GM12878 (cell line): ENCODE results near the gene PGGT1B. TPM values are rescaled to one million over a fixed set of nuclear protein-coding genes. Genes with fewer than 3 reads are reported as not detected.

Experiments used
- CBX3 ChIP-seq: fragments of 200-600 bp; sonication (generic); IDR thresholded peaks from 2 replicates; pipeline ENCODE4 v1.6.1; 2016; ENCODE audit warnings: low read depth, borderline replicate concordance
- CHD2 ChIP-seq: IDR thresholded peaks from 2 replicates; pipeline ENCODE4 v1.6.1; 2011; ENCODE audit warnings: low read depth, low read length, improper control_type of control experiment, borderline replicate concordance
- ETV6 ChIP-seq, 2 experiments: fragments of 450-650 bp in 1 of 2; IDR thresholded peaks in 1 of 2; conservative IDR thresholded peaks in 1 of 2; 2 replicates each; pipeline ENCODE4 v1.6.1; 2014; ENCODE audit warnings: antibody characterized with exemption in 1 of 2, borderline replicate concordance in 1 of 2, low read depth in 1 of 2, mild to moderate bottlenecking in 1 of 2, moderate library complexity in 1 of 2
- FOXM1 ChIP-seq: IDR thresholded peaks from 2 replicates; pipeline ENCODE4 v1.6.1; 2012; ENCODE audit warnings: low read depth, mild to moderate bottlenecking, inconsistent platforms, low read length, moderate library complexity
- HCFC1 ChIP-seq: fragments of 150-350 bp; IDR thresholded peaks from 2 replicates; pipeline ENCODE4 v1.6.1; 2014; ENCODE audit warnings: low read length
- LARP7 ChIP-seq: fragments of 450-650 bp; IDR thresholded peaks from 2 replicates; pipeline ENCODE4 v1.6.1; 2017; ENCODE audit warnings: mild to moderate bottlenecking
- MEF2A ChIP-seq: IDR thresholded peaks from 2 replicates; pipeline ENCODE4 v1.6.1; 2011; ENCODE audit warnings: low read depth, mild to moderate bottlenecking, low read length, moderate library complexity; ENCODE audit not compliant: insufficient read depth
- NR2C1 ChIP-seq: fragments of 450-650 bp; IDR thresholded peaks from 2 replicates; pipeline ENCODE4 v1.6.1; 2017; ENCODE audit warnings: antibody characterized with exemption, mild to moderate bottlenecking, moderate library complexity
- RELA ChIP-seq: fragments of 450-650 bp; IDR thresholded peaks from 2 replicates; pipeline ENCODE4 v1.8.0; 2014; ENCODE audit warnings: borderline replicate concordance; ENCODE audit not compliant: partially characterized antibody
- SMARCA5 ChIP-seq: fragments of 450-650 bp; IDR thresholded peaks from 2 replicates; pipeline ENCODE4 v1.6.1; 2017; ENCODE audit warnings: mild to moderate bottlenecking
- STAT1 ChIP-seq: fragments of 450-650 bp; conservative IDR thresholded peaks from 2 replicates; pipeline ENCODE4 v1.6.1; 2014; ENCODE audit warnings: antibody characterized with exemption, mild to moderate bottlenecking
- SUPT20H ChIP-seq: IDR thresholded peaks from 2 replicates; pipeline ENCODE4 v1.6.1; 2011; ENCODE audit warnings: low read depth, mild to moderate bottlenecking, low read length, moderate library complexity, borderline replicate concordance; ENCODE audit not compliant: control insufficient read depth
- TBL1XR1 ChIP-seq: IDR thresholded peaks from 2 replicates; pipeline ENCODE4 v1.6.1; 2012; ENCODE audit warnings: low read depth, low read length, improper control_type of control experiment
- TCF3 ChIP-seq: IDR thresholded peaks from 2 replicates; pipeline ENCODE4 v1.6.1; 2012; ENCODE audit warnings: low read depth, mild to moderate bottlenecking, low read length, borderline replicate concordance; ENCODE audit not compliant: insufficient read depth
- TCF7 ChIP-seq: IDR thresholded peaks from 2 replicates; pipeline ENCODE4 v1.6.1; 2014; ENCODE audit warnings: antibody characterized with exemption, borderline replicate concordance
- WRNIP1 ChIP-seq: IDR thresholded peaks from 2 replicates; pipeline ENCODE4 v1.6.1; 2011; ENCODE audit warnings: low read depth, low read length, improper control_type of control experiment, borderline replicate concordance
- YY1 ChIP-seq: IDR thresholded peaks from 2 replicates; pipeline ENCODE4 v1.6.1; 2011; ENCODE audit warnings: low read depth, mild to moderate bottlenecking, low read length
- ZNF274 ChIP-seq: IDR thresholded peaks from one replicate; pipeline ENCODE4 v1.8.0; 2011; ENCODE audit not compliant: insufficient read length, insufficient read depth
- ZSCAN29 ChIP-seq: fragments of 450-650 bp; IDR thresholded peaks from 2 replicates; pipeline ENCODE4 v1.6.1; 2017; ENCODE audit warnings: mild to moderate bottlenecking, moderate library complexity
- polyA plus RNA-seq, 11 experiments: library from polyadenylated mRNA; depleted of rRNA in 4 of 11; unstranded in 6 of 11; stranded (reverse) in 5 of 11; fragments of >200 nt; fragmentation: Nextera tagmentation in 4 of 11; fragmentation: Illumina TruSeq in 1 of 11; extraction: Ambion mirVana in 4 of 11; extraction: Trizol in 1 of 11; gene quantifications; 1 replicate in 1 of 11; 2 replicates in 10 of 11; pipeline versions ENCODE4 v1.2.1 to v1.2.3, GENCODE V29; 2011 to 2016; ENCODE audit warnings: inconsistent platforms in 2 of 11, missing spikeins in 2 of 11, low read depth in 1 of 11
- total RNA-seq, 4 experiments: library from RNA; depleted of rRNA in 3 of 4; stranded (reverse); fragments of >200 nt in 3 of 4; fragmentation: Illumina TruSeq in 1 of 4; extraction: Trizol in 1 of 4; gene quantifications; 2 replicates each; pipeline versions ENCODE4 v1.2.1 to v1.2.3, GENCODE V29; 2013 to 2021
- TF ChIP-seq, protein P1 (sequence below): IDR thresholded peaks from 2 replicates; pipeline ENCODE4 v1.6.1; 2012; ENCODE audit warnings: low read depth, low read length, improper control_type of control experiment
- TF ChIP-seq, protein P2 (sequence below): IDR thresholded peaks from 2 replicates; pipeline ENCODE4 v1.6.1; 2011; ENCODE audit warnings: low read depth, low read length, improper control_type of control experiment, borderline replicate concordance
- TF ChIP-seq, protein P3 (sequence below): fragments of 150-350 bp; IDR thresholded peaks from 2 replicates; pipeline ENCODE4 v1.6.1; 2016; ENCODE audit warnings: low read depth, low read length
- TF ChIP-seq, protein P4 (sequence below): IDR thresholded peaks from 2 replicates; pipeline ENCODE4 v1.6.1; 2012; ENCODE audit warnings: low read depth, low read length, improper control_type of control experiment
- TF ChIP-seq, protein P5 (sequence below), 3 experiments: IDR thresholded peaks in 2 of 3; conservative IDR thresholded peaks in 1 of 3; 2 replicates each; pipeline ENCODE4 v1.5.1; 2011; ENCODE audit warnings: low read depth in 3 of 3, low read length in 3 of 3, mild to moderate bottlenecking in 3 of 3, control low read depth in 2 of 3, moderate library complexity in 2 of 3, inconsistent platforms in 1 of 3, mixed read lengths in 1 of 3; ENCODE audit not compliant: control insufficient read depth in 2 of 3, insufficient read depth in 1 of 3; ENCODE audit errors: extremely low read depth in 1 of 3

The PGGT1B gene
- total and polyA plus RNA-seq, 10 of the 15 experiments (the other 5 are each of a cell fraction or from before 2014, with no cell fraction given) = 5.0 to 38.4 (median 13.9) TPM

DNA sequence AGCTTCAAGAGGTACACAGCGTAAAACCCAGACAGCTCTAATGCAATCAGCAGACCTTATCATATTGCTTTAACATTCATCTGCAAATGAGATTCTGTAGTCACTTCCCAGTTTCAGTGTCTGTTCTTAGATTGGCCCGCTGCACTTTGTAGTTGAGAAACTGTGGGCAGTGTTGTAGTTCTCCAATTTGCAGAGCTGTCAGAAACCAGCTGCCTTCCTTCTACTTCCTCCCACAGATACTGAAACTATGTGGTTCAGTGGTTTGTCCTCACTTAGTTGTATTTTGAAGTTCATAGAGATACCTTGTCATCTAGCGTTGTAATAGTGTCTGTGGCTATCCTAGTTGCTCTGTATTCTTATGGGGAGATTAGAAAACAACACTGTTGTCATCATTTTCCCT is 53.4 kb downstream of the PGGT1B start (continued):
- TF ChIP-seq, protein P1, sequence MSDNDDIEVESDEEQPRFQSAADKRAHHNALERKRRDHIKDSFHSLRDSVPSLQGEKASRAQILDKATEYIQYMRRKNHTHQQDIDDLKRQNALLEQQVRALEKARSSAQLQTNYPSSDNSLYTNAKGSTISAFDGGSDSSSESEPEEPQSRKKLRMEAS = no peak
- TF ChIP-seq SUPT20H (no peak), WRNIP1 (no peak), CBX3 (no peak), SMARCA5 (no peak), FOXM1 (peak; percentile 85), RELA (no peak), ZSCAN29 (no peak), MEF2A (peak; percentile 49; the same call in 1 of the 2 replicates), HCFC1 (no peak), TCF3 (peak; percentile 99), ETV6 (conservative IDR thresholded peaks at IDR 0.05 in 1 of 2, IDR thresholded peaks at IDR 0.05 in 1 of 2; ENCODE audit: borderline replicate concordance in 1 of 2, low read depth in 1 of 2) (peak in 1 of 2 experiments; percentile 92; a peak in 2 of 4 replicates), NR2C1 (no peak), ZNF274 (no peak), CHD2 (no peak), LARP7 (no peak), TBL1XR1 (peak; percentile 87; the same call in 1 of the 2 replicates), STAT1 (no peak), YY1 (no peak), TCF7 (peak; percentile 86; the same call in 1 of the 2 replicates)
- TF ChIP-seq, protein P2, sequence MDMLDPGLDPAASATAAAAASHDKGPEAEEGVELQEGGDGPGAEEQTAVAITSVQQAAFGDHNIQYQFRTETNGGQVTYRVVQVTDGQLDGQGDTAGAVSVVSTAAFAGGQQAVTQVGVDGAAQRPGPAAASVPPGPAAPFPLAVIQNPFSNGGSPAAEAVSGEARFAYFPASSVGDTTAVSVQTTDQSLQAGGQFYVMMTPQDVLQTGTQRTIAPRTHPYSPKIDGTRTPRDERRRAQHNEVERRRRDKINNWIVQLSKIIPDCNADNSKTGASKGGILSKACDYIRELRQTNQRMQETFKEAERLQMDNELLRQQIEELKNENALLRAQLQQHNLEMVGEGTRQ = no peak
- TF ChIP-seq, protein P3, sequence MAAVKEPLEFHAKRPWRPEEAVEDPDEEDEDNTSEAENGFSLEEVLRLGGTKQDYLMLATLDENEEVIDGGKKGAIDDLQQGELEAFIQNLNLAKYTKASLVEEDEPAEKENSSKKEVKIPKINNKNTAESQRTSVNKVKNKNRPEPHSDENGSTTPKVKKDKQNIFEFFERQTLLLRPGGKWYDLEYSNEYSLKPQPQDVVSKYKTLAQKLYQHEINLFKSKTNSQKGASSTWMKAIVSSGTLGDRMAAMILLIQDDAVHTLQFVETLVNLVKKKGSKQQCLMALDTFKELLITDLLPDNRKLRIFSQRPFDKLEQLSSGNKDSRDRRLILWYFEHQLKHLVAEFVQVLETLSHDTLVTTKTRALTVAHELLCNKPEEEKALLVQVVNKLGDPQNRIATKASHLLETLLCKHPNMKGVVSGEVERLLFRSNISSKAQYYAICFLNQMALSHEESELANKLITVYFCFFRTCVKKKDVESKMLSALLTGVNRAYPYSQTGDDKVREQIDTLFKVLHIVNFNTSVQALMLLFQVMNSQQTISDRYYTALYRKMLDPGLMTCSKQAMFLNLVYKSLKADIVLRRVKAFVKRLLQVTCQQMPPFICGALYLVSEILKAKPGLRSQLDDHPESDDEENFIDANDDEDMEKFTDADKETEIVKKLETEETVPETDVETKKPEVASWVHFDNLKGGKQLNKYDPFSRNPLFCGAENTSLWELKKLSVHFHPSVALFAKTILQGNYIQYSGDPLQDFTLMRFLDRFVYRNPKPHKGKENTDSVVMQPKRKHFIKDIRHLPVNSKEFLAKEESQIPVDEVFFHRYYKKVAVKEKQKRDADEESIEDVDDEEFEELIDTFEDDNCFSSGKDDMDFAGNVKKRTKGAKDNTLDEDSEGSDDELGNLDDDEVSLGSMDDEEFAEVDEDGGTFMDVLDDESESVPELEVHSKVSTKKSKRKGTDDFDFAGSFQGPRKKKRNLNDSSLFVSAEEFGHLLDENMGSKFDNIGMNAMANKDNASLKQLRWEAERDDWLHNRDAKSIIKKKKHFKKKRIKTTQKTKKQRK = no peak
- TF ChIP-seq, protein P4, sequence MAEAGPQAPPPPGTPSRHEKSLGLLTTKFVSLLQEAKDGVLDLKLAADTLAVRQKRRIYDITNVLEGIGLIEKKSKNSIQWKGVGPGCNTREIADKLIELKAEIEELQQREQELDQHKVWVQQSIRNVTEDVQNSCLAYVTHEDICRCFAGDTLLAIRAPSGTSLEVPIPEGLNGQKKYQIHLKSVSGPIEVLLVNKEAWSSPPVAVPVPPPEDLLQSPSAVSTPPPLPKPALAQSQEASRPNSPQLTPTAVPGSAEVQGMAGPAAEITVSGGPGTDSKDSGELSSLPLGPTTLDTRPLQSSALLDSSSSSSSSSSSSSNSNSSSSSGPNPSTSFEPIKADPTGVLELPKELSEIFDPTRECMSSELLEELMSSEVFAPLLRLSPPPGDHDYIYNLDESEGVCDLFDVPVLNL = no peak
- TF ChIP-seq, protein P5, sequence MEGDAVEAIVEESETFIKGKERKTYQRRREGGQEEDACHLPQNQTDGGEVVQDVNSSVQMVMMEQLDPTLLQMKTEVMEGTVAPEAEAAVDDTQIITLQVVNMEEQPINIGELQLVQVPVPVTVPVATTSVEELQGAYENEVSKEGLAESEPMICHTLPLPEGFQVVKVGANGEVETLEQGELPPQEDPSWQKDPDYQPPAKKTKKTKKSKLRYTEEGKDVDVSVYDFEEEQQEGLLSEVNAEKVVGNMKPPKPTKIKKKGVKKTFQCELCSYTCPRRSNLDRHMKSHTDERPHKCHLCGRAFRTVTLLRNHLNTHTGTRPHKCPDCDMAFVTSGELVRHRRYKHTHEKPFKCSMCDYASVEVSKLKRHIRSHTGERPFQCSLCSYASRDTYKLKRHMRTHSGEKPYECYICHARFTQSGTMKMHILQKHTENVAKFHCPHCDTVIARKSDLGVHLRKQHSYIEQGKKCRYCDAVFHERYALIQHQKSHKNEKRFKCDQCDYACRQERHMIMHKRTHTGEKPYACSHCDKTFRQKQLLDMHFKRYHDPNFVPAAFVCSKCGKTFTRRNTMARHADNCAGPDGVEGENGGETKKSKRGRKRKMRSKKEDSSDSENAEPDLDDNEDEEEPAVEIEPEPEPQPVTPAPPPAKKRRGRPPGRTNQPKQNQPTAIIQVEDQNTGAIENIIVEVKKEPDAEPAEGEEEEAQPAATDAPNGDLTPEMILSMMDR (IDR thresholded peaks at IDR 0.05 in 2 of 3, conservative IDR thresholded peaks at IDR 0.05 in 1 of 3; ENCODE audit: control insufficient read depth in 2 of 3, extremely low read depth in 1 of 3, insufficient read depth in 1 of 3, low read depth in 3 of 3, low read length in 3 of 3) = no peak
